ENCODE results near the gene CRLF3.

GRCh38 chr17:30761060-30761459 lies 63.4 kb downstream of the CRLF3 start:
- TF ChIP-seq YY1 (tag by site-specific recombination; IDR thresholded peaks at IDR 0.05) (no peak), CTCF (tag by site-specific recombination; IDR thresholded peaks at IDR 0.05) (no peak), ZNF140 (tag by site-specific recombination; IDR thresholded peaks at IDR 0.05) (no peak)

All from HEK293 (cell line).